Neutrophil (primary cell): ENCODE data around the gene NTPCR.

Experiments
- H3K27ac ChIP-seq: fragments of 200-600 bp; sonication (generic); 2 replicates; pipeline ENCODE4 v1.5.1; 2016; ENCODE audit warnings: mild to moderate bottlenecking, moderate library complexity
- H3K27me3 ChIP-seq: fragments of 200-600 bp; sonication (generic); 2 replicates; pipeline ENCODE4 v1.6.0; 2016; ENCODE audit warnings: mild to moderate bottlenecking
- H3K36me3 ChIP-seq: fragments of 200-600 bp; sonication (generic); 2 replicates; pipeline ENCODE4 v1.5.1; 2017
- H3K4me1 ChIP-seq, 2 experiments: fragments of 200-600 bp in 1 of 2; sonication (generic) in 1 of 2; 1 replicate in 1 of 2; 2 replicates in 1 of 2; pipeline versions ENCODE4 v1.5.1 to v1.6.1; 2013 to 2016; ENCODE audit warnings: low read depth in 1 of 2, low read length in 1 of 2, mild to moderate bottlenecking in 1 of 2, moderate library complexity in 1 of 2; ENCODE audit not compliant: control insufficient read depth in 1 of 2, insufficient read depth in 1 of 2
- H3K4me3 ChIP-seq, 2 experiments: fragments of 200-600 bp in 1 of 2; sonication (generic) in 1 of 2; 1 replicate in 1 of 2; 2 replicates in 1 of 2; pipeline ENCODE4 v1.5.1; 2013 to 2016; ENCODE audit warnings: low read depth in 1 of 2, low read length in 1 of 2, mild to moderate bottlenecking in 1 of 2, moderate library complexity in 1 of 2
- H3K9me3 ChIP-seq: fragments of 200-600 bp; sonication (generic); 2 replicates; pipeline ENCODE4 v1.5.1; 2016
- CTCF ChIP-seq: fragments of 200-600 bp; sonication (generic); IDR thresholded peaks from 2 replicates; pipeline ENCODE4 v1.5.1; 2016; ENCODE audit warnings: antibody characterized with exemption

Gene NTPCR

GRCh38 chr1:232958067-232958466 is 7.7 kb downstream of the NTPCR start:
- H3K9me3 ChIP-seq = no peaks in the 10 kb centered on the region
- no peak for TF ChIP-seq CTCF

GRCh38 chr1:232962761-232963745 is 12.6 kb downstream of the NTPCR start:
- Histone ChIP-seq H3K4me3 (no peak overlapping the region), H3K27ac (no peak overlapping the region), H3K36me3 (no peaks in the 10 kb centered on the region), H3K4me1 (no peaks in the 10 kb centered on the region), H3K27me3 (no peaks in the 10 kb centered on the region), H3K9me3 (no peaks in the 10 kb centered on the region)
- TF ChIP-seq CTCF = no peak

More at GRCh38 chr1:232958067-232958466, 7.7 kb downstream of the NTPCR start:
- Histone ChIP-seq H3K4me1 (no peaks in the 10 kb centered on the region), H3K27ac (no peak overlapping the region), H3K36me3 (no peaks in the 10 kb centered on the region), H3K4me3 (no peak overlapping the region), H3K27me3 (no peaks in the 10 kb centered on the region)

- Histone ChIP-seq H3K36me3 (peaks cover 4% of the 10 kb centered on the region), H3K4me3 (no peak overlapping the region), H3K9me3 (no peaks in the 10 kb centered on the region), H3K27ac (no peak overlapping the region), H3K4me1 (no peaks in the 10 kb centered on the region), H3K27me3 (no peaks in the 10 kb centered on the region)
- TF ChIP-seq CTCF = no peak
Observed at GRCh38 chr1:232964601-232965000, 14.2 kb downstream of the NTPCR start.

- Histone ChIP-seq H3K27me3 (no peaks in the 10 kb centered on the region), H3K27ac (no peak overlapping the region), H3K4me3 (no peak overlapping the region), H3K36me3 (peaks cover 10% of the 10 kb centered on the region), H3K9me3 (no peaks in the 10 kb centered on the region), H3K4me1 (no peaks in the 10 kb centered on the region)
- TF ChIP-seq CTCF = no peak
Observed at GRCh38 chr1:232965124-232965911, 14.9 kb downstream of the NTPCR start.

GRCh38 chr1:232965912-232966217 is 15.5 kb downstream of the NTPCR start:
- peaks cover 15% of the 10 kb centered on the region for H3K36me3 ChIP-seq
- no peaks in the 10 kb centered on the region for H3K9me3 ChIP-seq
- H3K4me1 ChIP-seq = no peaks in the 10 kb centered on the region
- H3K27ac ChIP-seq = no peak overlapping the region
- TF ChIP-seq CTCF = no peak
- H3K27me3 ChIP-seq = no peaks in the 10 kb centered on the region
- H3K4me3 ChIP-seq = no peak overlapping the region
